Esophagus muscularis mucosa (tissue), 3 donors: ENCODE results near the gene RNU6-9.
A peak's percentile ranks its signal among the peaks of the same experiment; 100 is the strongest.

Experiments used
- POLR2A ChIP-seq: fragments of 450-650 bp; IDR thresholded peaks from one replicate; pipeline ENCODE4 v1.6.1; 2017; ENCODE audit warnings: antibody characterized with exemption, moderate library complexity, mild to moderate bottlenecking, low read depth
- POLR2AphosphoS5 ChIP-seq, 2 donors: sonication (generic); formaldehyde crosslinking; IDR thresholded peaks; one replicate each; pipeline ENCODE4 v1.6.1; 2017; ENCODE audit warnings: antibody characterized with exemption in 2 of 2
- TF ChIP-seq, protein P1 (sequence below), 3 experiments: fragments of 200-600 bp in 2 of 3; fragments of 450-650 bp in 1 of 3; sonication (generic) in 2 of 3; IDR thresholded peaks; one replicate each; pipeline ENCODE4 v1.5.1; 2017 to 2019; ENCODE audit warnings: antibody characterized with exemption in 3 of 3, mild to moderate bottlenecking in 2 of 3, moderate library complexity in 1 of 3

DNA sequence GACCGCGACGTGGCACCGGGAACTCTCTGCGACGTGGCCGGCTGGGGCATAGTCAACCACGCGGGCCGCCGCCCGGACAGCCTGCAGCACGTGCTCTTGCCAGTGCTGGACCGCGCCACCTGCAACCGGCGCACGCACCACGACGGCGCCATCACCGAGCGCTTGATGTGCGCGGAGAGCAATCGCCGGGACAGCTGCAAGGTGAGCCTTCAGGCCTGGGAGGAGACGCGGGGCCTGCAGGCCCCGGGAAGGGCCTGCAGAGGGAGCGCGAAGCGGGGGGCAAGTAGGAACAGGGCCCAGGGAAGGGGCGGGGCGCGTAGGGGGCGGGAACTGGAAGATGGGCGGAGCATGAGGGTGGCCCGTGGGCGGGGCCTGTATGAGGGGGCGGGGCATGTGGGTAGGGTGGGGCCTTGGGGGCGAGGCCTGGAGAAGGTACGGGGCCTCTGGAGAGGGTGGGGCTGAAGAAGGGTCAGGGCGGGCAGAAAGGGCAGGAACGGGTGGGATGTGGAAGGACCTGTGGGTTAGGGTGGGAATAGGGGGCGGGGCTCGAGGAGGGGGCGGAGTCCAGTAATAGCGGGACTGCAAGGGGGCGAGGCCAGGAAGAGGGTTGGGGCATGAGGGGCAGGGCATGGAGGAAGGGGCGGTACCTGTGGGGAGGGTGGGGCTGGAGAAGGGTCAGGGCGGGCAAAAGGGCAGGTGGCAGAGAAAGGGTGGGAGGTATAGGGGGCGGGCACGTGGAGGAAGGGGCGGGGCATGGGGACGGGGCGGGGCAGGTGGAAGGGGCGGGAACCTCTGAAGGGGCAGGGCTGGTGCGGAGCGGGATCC, 31.3 kb upstream of the RNU6-9 start:
- TF ChIP-seq, protein P1, sequence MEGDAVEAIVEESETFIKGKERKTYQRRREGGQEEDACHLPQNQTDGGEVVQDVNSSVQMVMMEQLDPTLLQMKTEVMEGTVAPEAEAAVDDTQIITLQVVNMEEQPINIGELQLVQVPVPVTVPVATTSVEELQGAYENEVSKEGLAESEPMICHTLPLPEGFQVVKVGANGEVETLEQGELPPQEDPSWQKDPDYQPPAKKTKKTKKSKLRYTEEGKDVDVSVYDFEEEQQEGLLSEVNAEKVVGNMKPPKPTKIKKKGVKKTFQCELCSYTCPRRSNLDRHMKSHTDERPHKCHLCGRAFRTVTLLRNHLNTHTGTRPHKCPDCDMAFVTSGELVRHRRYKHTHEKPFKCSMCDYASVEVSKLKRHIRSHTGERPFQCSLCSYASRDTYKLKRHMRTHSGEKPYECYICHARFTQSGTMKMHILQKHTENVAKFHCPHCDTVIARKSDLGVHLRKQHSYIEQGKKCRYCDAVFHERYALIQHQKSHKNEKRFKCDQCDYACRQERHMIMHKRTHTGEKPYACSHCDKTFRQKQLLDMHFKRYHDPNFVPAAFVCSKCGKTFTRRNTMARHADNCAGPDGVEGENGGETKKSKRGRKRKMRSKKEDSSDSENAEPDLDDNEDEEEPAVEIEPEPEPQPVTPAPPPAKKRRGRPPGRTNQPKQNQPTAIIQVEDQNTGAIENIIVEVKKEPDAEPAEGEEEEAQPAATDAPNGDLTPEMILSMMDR (IDR thresholded peaks at IDR 0.05) = peak in 1 of 3 experiments; percentile 10
- no peak for TF ChIP-seq POLR2A
- TF ChIP-seq POLR2AphosphoS5 (IDR thresholded peaks at IDR 0.05) = no peak
